GM10847 (cell line): ENCODE measurements around the gene KLF15.

ENCODE experiments used
- POLR2A ChIP-seq: IDR thresholded peaks from 2 replicates; pipeline ENCODE4 v1.6.1; 2011; ENCODE audit not compliant: insufficient read length; ENCODE audit errors: extremely low read depth

KLF15 gene

DNA sequence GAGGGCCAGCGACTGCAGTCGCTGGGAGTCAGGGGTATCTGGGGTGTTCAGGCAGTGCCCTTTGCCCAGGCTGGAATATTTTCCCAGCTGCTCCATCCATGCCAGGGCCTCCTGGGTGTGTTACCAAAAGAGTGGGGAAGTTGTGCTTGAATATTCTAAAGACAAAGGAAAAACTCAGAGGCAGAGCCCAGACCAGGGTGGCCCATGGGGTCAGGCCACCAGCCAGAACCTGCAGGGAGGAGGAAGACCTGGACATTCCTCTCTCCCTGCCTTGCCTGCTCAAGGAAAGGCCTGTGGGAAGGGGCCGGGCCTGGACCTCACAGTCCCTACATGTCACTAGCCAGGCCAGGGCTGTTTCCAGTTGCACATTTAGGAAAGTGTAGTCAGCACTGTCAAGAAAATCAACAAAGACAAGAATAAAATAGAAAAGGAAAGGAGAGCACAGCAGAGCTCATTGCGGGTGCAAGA, 16.0 kb upstream of the KLF15 start:
- TF ChIP-seq POLR2A = no peak

DNA sequence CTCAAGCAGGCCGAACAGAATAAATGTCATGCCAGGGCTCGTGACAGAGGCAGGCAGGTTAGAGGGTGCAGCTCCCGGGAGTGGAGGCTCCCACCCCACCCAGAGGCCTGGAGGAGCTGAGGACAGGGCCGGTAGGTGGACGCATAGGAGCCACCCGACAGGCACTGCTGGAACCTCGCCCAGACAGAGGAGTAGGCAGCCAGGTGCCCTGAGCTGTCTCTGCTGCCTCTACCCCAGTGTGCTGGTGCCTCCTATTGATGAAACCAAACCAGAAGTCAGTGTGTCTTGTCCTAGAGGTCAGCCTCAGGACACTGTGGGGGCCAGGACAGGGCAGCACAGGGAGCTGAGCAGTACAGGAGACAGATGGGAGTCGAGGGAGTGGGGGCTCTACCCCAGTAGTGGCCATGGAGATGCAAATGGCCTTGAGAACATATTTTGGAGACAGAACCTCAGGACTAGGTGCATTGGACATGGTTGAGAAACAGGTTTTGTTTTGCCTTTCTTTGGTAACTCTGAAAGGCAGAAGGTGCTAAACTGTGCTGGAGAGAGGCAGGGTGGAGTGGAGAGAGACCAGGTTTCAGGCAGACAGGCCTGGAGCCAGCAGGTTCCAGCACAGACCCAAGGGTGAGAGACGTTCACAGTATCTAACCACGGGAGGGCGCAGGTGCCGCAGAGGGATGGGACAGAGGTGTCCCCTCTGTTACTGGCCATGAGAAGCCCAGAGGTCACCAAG, 15.4 kb upstream of the KLF15 start:
- TF ChIP-seq POLR2A = no peak

DNA sequence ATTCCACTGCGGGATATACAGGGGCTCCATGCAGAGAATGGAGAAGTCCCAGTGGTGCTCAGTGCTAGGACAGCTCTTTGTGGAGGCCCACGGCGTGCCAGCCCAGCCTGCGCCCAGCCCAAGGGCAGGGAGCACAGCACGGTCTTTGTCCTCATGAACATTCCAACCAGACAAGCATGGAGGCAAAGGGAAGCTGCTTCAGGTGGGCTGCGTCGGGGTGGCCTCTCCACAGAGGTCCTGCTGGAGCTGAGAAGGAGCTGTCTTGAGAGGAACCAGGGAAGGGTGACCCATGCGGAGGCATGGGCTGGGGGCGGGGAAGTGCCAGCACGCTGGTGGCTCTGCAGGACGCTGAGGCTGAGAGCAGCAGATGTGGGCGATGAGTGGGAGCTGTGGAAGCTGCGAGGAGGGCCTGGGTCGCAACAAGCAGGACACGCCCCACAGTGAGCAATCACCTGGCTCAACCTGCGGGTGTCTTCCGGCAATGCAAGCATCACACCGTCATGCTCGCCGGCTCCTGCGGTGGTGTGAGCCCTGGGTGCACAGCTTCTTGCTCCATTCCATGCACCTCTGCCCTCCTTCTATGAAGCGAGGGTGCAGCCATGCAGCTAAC, 14.0 kb upstream of the KLF15 start:
- TF ChIP-seq POLR2A = no peak

DNA sequence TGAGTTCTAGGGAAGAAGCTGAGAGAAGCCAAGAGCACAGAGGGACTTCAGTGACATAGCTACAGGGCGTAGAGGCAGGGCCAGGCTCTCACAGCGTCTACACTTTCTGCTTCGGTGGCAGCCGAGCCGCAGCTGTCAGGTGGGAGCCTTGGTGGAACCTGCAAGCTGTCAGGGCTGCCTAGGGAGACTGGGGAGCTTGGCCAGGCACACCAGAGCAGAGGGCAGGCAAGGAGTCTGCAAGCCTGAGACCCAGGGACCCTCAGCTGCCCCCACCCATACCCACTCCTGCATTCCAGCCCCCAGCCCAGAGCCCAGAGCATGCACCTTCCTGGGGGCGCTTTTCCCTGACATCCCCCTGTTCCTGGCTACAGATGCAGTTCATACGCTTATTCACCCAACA, 13.4 kb upstream of the KLF15 start:
- no peak for TF ChIP-seq POLR2A

DNA sequence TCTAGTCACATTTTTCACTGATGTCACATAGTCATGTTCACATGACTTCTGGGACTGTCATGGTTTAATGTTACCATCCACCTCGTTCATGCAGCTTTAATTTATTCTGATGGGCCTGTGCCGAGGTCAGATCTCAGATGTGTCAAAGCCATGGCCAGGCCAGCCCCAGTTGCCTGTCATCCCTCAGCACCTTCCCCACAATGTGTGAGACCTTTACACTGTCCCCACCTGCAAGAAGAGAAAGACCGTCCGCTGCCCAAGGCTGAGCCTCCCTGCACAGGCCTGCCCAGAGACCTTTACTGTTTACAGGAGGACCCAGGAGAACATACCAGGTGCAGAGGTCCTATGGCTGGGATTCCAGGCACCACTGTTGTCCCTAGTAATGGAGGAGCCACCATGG, 12.8 kb upstream of the KLF15 start:
- TF ChIP-seq POLR2A = no peak

DNA sequence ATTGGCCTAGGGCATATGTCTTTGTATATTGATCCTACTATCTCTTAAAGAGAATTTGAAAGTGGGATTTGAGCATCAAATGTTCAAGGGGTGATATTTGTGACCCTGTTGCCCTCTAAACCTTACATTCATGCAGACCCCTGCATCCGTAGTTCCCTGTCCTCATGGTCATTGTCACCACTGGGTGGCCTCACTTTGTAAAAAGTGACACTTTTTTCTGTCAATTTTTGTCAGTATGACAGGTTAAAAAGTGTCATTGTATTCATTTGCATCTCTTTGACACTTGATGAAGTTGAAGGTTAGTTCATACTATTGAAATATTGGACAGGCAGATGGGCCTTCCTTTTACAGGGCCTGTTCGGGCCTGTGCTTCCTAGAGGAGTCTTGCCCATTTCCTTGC, 12.3 kb upstream of the KLF15 start:
- TF ChIP-seq POLR2A = no peak

DNA sequence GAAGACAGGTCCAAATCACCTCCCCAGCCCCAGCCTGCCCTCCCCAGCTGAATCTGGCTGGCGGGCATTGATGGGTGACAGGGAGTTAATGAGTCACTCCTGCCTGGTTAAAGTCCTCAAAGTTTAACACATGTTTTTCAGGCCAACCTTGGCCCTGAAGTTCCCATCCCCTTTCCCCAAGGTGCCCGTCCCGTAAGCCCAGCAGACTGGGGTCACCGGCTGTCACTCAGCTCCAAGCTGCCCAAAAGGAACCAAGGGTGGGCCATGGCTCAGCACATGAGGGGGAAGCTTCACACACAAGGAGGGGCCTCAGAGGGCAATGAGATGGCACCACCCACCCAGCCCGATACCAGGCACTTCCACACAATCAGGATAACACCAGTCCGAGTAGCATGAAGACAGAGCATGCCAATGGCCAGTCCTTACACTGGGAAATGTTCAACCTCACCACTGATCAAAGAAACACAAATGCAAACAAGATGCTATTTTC, 10.2 kb upstream of the KLF15 start:
- no peak for TF ChIP-seq POLR2A

DNA sequence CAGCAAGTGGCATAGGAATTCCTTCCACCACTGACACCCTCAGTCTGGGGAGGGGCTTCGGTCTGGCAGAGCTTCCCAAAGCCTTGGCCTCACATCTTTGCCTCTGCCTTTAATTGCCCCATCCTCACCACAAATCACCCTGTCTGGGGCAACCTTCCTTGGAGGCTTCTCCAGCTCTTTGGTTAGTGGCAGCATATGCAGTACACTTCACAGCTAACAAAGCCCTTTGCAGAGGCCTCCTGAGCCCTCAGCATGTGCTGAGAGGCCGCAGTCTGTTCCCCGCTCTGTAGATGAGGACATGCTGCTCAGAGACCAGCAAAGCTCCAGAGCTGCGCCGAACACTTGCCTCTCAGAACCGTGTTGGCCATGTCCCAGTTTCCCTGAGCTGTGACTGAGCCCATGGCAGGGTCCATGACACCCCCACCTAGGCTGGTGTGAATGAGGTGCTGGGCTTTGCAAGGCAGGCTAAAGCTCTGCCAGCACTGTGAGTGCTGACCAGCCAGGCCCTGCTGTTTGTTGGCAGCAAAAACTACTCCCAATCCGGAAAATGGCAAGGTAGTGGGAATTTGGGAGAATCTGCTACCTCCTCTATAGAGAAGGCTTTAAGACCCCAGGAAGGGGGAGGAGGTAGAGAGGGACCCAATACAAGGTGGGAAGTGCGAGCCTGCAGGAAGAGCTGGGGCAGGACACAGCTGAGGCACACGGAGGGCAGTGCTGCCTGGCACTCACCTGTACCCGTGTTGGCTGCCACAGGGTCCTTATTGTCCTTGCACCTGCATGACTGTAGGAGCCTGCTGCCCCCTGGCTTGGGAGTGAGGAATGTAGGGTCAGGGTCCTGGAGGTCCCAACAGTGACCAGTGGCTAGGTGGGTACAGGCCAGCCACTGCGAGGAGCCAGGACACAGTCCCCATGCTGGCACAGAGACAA, 8.4 kb upstream of the KLF15 start:
- no peak for TF ChIP-seq POLR2A

DNA sequence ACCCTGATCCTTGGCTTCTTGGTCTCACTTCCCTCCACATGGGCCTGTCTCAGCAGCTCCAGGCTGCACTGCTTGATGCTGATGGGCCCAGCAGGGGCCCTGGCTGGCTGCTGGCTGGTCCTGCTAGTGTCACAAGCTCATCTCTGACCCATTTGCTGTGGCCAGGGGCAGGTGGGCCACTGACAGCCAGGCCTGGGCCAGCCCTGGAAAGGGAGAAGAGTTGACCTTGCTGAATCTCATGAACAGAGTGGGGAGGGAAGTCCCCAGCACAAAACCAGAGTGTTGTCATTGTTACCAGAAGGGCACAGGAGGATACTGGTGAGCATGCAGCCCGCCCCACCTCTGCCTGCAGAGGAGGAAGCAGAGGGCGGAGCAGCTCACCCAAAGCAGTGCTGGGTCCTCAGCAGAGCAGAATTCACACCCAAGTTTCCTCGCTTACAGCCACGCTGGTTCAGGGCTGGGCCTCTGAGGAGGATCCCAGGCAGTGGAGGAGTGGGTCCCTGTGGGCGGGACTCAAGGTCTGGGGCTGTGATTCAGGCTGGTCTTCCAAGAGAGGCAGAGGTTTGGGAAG, 7.6 kb upstream of the KLF15 start:
- no peak for TF ChIP-seq POLR2A

DNA sequence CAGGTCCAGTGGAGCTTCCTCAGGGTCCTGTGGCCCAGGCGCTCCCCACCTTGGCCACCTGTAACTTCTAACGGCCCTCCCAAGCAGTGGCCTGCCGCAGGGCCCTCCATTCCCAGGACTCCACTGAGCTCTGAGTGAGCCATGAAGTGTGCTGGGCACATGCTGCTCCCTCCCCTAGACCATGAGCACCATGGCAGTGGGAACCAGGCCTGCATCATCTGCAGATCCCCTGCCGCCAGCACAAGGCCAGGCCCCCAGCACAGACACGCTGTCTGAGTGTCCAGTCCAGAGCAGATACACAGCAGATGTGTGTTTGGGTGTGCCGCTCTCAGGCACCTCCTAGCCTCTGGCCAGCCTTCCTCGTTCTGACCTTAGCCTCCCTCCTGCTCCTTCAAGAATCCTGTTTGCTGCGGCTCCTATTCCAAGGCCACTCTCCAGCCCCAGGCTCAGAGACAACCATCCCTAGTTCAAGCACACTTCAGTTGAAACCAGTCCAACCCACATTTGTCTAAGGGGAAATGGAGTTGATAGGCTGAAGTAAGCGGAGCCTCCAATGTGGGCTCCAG, 7.0 kb upstream of the KLF15 start:
- no peak for TF ChIP-seq POLR2A

DNA sequence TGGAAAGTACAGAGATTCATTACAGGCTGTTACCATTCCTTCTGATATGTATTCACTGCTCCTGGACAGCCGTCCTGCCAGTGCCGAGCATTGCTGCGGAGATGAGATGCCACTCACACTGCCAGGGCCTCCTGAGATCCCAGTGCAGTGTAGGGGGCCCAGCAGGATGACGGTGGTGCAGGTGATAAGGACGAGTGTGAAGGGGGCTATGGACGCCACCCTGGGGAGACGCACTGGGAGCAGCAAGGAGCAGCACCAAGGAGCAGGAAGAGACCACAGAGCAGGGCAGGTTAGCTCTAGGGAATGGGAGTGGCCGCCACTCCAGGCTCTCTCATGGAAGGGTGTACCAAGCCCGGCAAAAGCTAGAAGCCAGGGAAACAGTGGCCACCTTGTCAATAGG, 4.0 kb upstream of the KLF15 start:
- no peak for TF ChIP-seq POLR2A

DNA sequence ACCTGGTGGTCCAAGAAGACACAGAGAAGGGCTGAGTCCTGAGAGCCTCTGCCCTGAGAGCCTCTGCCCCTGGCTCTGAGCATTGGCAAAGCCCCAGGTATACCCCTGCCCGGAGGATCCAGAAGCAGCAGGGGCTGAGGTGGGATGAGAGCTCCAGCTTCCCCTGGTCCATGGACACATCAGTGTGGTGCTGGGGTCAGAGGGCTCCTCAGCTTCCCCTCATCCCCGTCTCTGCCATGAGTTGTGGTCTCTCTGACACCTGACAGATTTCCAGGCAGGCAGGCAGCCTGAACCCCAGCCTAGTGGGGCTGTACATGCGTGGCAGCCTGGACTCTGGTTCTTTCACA, 3.5 kb upstream of the KLF15 start:
- TF ChIP-seq POLR2A = no peak

DNA sequence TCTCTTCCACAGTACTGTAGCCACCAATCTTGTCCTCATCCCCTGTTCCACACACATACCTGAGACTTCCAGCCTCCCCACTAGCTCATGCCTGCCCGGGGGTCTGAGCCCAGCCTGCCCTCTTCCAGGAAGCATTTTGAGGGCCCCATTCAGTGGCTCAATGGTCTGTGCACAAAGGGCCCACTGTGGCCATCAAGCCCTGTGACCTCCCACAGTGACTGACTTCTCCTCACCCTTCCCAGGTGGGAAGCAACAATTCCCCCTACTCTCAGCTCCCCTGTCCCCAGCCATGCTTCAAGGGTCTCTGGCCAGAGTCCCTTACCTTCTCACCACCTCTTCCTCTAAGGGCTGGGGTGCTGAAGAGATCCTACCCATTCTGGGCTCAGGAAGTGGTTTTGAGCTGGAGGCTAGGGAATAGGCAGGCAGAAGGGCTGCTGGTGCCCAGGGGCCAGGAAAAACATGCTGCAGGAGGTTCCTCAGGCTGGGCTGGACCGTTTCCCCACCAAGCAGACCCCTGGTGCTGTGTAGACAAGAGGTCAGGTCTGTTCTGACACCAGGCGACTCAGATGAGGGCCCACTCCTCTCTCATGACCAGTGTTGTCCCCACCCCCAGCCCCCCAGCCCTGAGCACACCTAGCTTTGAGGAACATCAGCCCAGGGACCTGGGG, 3.0 kb upstream of the KLF15 start:
- TF ChIP-seq POLR2A = no peak

DNA sequence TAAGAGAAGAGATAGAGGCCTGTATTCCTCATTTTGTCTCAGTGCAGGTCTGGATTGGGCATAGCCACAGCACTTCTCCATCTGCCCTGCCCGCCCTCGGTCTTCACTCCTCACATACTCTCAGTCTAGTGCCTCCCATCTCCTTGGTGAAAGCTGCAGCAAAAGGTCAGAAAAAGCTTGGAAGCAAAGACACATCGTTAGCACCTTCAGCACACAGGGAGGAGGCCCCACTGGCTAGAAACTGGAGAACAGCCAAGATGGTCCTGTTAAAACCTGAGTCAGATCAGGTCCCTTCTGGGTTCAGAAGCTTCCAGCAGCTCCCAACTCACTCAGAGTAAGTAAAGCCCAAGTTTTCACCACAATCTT, 1.6 kb upstream of the KLF15 start:
- no peak for TF ChIP-seq POLR2A
